GM12801 (cell line): ENCODE measurements around the gene FIBCD1.
A peak's percentile ranks its signal among the peaks of the same experiment; 100 is the strongest.

Experiments used
- CTCF ChIP-seq: IDR thresholded peaks from one replicate; pipeline ENCODE4 v1.5.1; 2011; ENCODE audit warnings: control low read depth; ENCODE audit not compliant: insufficient read length; ENCODE audit errors: extremely low read depth

The FIBCD1 gene

GRCh38 chr9:130942084-130942483, 3.0 kb upstream of the FIBCD1 start:
- no peak for TF ChIP-seq CTCF

GRCh38 chr9:130940693-130941576, 1.9 kb upstream of the FIBCD1 start:
- TF ChIP-seq CTCF = peak; percentile 46

GRCh38 chr9:130940027-130940549, 1.0 kb upstream of the FIBCD1 start:
- TF ChIP-seq CTCF = no peak

GRCh38 chr9:130939405-130940026, 469 bp upstream of the FIBCD1 start:
- TF ChIP-seq CTCF = no peak

- no peak for TF ChIP-seq CTCF
Measured at GRCh38 chr9:130938184-130938651, 829 bp downstream of the FIBCD1 start.

GRCh38 chr9:130937146-130938076, 1.6 kb downstream of the FIBCD1 start:
- no peak for TF ChIP-seq CTCF
